K562 (cell line): ENCODE data around the gene ABHD5. TPM values are rescaled to one million over a fixed set of nuclear protein-coding genes. Genes with fewer than 3 reads are reported as not detected.

Source experiments
- BRCA1 ChIP-seq, 2 experiments: fragments of 450-650 bp in 1 of 2; sonication (generic) in 1 of 2; formaldehyde crosslinking in 1 of 2; IDR thresholded peaks; 2 replicates each; pipeline versions ENCODE4 v1.5.0 to v1.6.1; 2017 to 2020; ENCODE audit warnings: mild to moderate bottlenecking in 1 of 2, missing genetic modification reagents in 1 of 2
- CHD1 ChIP-seq: fragments of 200-600 bp; sonication (generic); IDR thresholded peaks from one replicate; pipeline ENCODE4 v1.6.1; 2012; ENCODE audit warnings: mild to moderate bottlenecking, moderate library complexity, low read length, inconsistent platforms
- DDX20 ChIP-seq: fragments of 450-650 bp; IDR thresholded peaks from 2 replicates; pipeline ENCODE4 v1.6.1; 2016; ENCODE audit warnings: missing genetic modification characterization, low read depth, mild to moderate bottlenecking, missing compliant biosample characterization, moderate library complexity
- ESRRA ChIP-seq: fragments of 450-650 bp; IDR thresholded peaks from 2 replicates; pipeline ENCODE4 v1.6.1; 2014; ENCODE audit warnings: low read depth, mild to moderate bottlenecking, moderate library complexity, borderline replicate concordance
- ETV6 ChIP-seq, 3 experiments: fragments of 150-350 bp in 1 of 3; sonication (generic) in 1 of 3; formaldehyde crosslinking in 1 of 3; IDR thresholded peaks; 2 replicates each; pipeline versions ENCODE4 v1.6.1 to v1.8.0; 2014 to 2022; ENCODE audit warnings: borderline replicate concordance in 2 of 3, low read depth in 2 of 3, antibody characterized with exemption in 1 of 3, low read length in 1 of 3, mild to moderate bottlenecking in 1 of 3, missing genetic modification reagents in 1 of 3
- HES1 ChIP-seq: fragments of 450-650 bp; IDR thresholded peaks from 2 replicates; pipeline ENCODE4 v1.6.1; 2016; ENCODE audit warnings: low read depth, mild to moderate bottlenecking, moderate library complexity
- NFIC ChIP-seq: fragments of 450-650 bp; IDR thresholded peaks from 2 replicates; pipeline ENCODE4 v1.6.1; 2017; ENCODE audit warnings: mild to moderate bottlenecking, inconsistent platforms
- POLR2B ChIP-seq: fragments of 450-650 bp; IDR thresholded peaks from 2 replicates; pipeline ENCODE4 v1.6.1; 2018; ENCODE audit warnings: low read depth; ENCODE audit not compliant: partially characterized antibody
- POLR2G ChIP-seq: fragments of 200-400 bp; formaldehyde crosslinking; IDR thresholded peaks from 2 replicates; pipeline ENCODE4 v1.6.1; 2017; ENCODE audit warnings: low read depth, mild to moderate bottlenecking, antibody characterized with exemption, low read length, moderate library complexity
- SMAD1 ChIP-seq: fragments of 150-350 bp; IDR thresholded peaks from 2 replicates; pipeline ENCODE4 v1.6.1; 2014; ENCODE audit warnings: low read length, low read depth; ENCODE audit not compliant: partially characterized antibody
- TFAP4 ChIP-seq: sonication (generic); formaldehyde crosslinking; IDR thresholded peaks from 2 replicates; pipeline ENCODE4 v1.8.0; 2022; ENCODE audit warnings: missing genetic modification reagents, mild to moderate bottlenecking, moderate library complexity, borderline replicate concordance
- ZBTB26 ChIP-seq: fragments of 450-650 bp; formaldehyde crosslinking; IDR thresholded peaks from 2 replicates; pipeline ENCODE4 v1.4.0; 2022; ENCODE audit warnings: missing genetic modification characterization
- ZNF511 ChIP-seq: sonication (generic); formaldehyde crosslinking; IDR thresholded peaks from 2 replicates; pipeline ENCODE4 v1.8.0; 2022; ENCODE audit warnings: mild to moderate bottlenecking, missing genetic modification reagents
- ZNF699 ChIP-seq: fragments of 250-450 bp; sonication (Bioruptor Pico); IDR thresholded peaks from 2 replicates; pipeline ENCODE4 v1.8.0; 2021; ENCODE audit warnings: mild to moderate bottlenecking, moderate library complexity; ENCODE audit not compliant: insufficient replicate concordance
- polyA plus RNA-seq, 8 experiments: library from polyadenylated mRNA; depleted of rRNA in 4 of 8; stranded (reverse) in 5 of 8; unstranded in 3 of 8; fragments of >200 nt; fragmentation: Nextera tagmentation in 2 of 8; fragmentation: Illumina TruSeq in 1 of 8; extraction: Ambion mirVana in 2 of 8; extraction: Trizol in 1 of 8; gene quantifications; 2 replicates each; pipeline versions ENCODE4 v1.2.1 to v1.2.3, GENCODE V29; 2011 to 2014; ENCODE audit warnings: inconsistent platforms in 1 of 8, missing spikeins in 1 of 8
- total RNA-seq, 7 experiments: library from RNA; depleted of rRNA in 6 of 7; stranded (reverse); fragments of >200 nt in 6 of 7; fragmentation: Illumina TruSeq in 2 of 7; extraction: Trizol in 2 of 7; gene quantifications; 2 replicates each; pipeline versions ENCODE4 v1.2.1 to v1.2.3, GENCODE V29; 2011 to 2021; ENCODE audit warnings: low replicate concordance in 1 of 7
- TF ChIP-seq, protein P1 (sequence below), 2 experiments: fragments of 450-650 bp in 1 of 2; sonication (generic) in 1 of 2; formaldehyde crosslinking; conservative IDR thresholded peaks; 2 replicates each; pipeline versions ENCODE4 v1.4.0 to v1.8.1; 2020 to 2022; ENCODE audit warnings: mild to moderate bottlenecking in 1 of 2, missing genetic modification reagents in 1 of 2
- TF ChIP-seq, protein P2 (sequence below): fragments of 250-450 bp; sonication (Bioruptor Pico); IDR thresholded peaks from 2 replicates; pipeline ENCODE4 v1.5.0; 2021; ENCODE audit warnings: mild to moderate bottlenecking, borderline replicate concordance

Gene ABHD5
- total and polyA plus RNA-seq, 9 of the 15 experiments (the other 6 are each of a cell fraction or from before 2014, with no cell fraction given): 27.8 to 61.7 (median 39.9) TPM

- peak; percentile 88 for TF ChIP-seq SMAD1
- TF ChIP-seq HES1: no peak
- TF ChIP-seq, protein P1, sequence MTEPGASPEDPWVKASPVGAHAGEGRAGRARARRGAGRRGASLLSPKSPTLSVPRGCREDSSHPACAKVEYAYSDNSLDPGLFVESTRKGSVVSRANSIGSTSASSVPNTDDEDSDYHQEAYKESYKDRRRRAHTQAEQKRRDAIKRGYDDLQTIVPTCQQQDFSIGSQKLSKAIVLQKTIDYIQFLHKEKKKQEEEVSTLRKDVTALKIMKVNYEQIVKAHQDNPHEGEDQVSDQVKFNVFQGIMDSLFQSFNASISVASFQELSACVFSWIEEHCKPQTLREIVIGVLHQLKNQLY (CRISPR knock-in tag; conservative IDR thresholded peaks at IDR 0.05): peak; percentile 26 to 83; a peak in 2 of 4 replicates
- TF ChIP-seq ZNF699: no peak
- TF ChIP-seq POLR2G: peak; percentile 100
- TF ChIP-seq BRCA1 (IDR thresholded peaks at IDR 0.05): no peak
- TF ChIP-seq BRCA1 (CRISPR knock-in tag; IDR thresholded peaks at IDR 0.05): no peak
- peak; percentile 89 for TF ChIP-seq NFIC
- peak; percentile 91 for TF ChIP-seq TFAP4 (CRISPR knock-in tag)
- peak; percentile 78; the same call in 1 of the 2 replicates for TF ChIP-seq ZNF511 (CRISPR knock-in tag)
- TF ChIP-seq ZBTB26 (CRISPR knock-in tag): 0 out of 2 replicates have a peak, but pooled peaks have one; percentile 56
- peak; percentile 95 for TF ChIP-seq POLR2B
- TF ChIP-seq ETV6 (IDR thresholded peaks at IDR 0.05; ENCODE audit: borderline replicate concordance in 1 of 2, low read depth in 2 of 2, low read length in 1 of 2): no peak; a peak in 1 of 4 replicates
- TF ChIP-seq ETV6 (CRISPR knock-in tag; IDR thresholded peaks at IDR 0.05; ENCODE audit: borderline replicate concordance): 0 out of 2 replicates have a peak, but pooled peaks have one; percentile 34
- no peak for TF ChIP-seq CHD1
- no peak for TF ChIP-seq ESRRA
- no peak for TF ChIP-seq DDX20 (tag)
- TF ChIP-seq, protein P2, sequence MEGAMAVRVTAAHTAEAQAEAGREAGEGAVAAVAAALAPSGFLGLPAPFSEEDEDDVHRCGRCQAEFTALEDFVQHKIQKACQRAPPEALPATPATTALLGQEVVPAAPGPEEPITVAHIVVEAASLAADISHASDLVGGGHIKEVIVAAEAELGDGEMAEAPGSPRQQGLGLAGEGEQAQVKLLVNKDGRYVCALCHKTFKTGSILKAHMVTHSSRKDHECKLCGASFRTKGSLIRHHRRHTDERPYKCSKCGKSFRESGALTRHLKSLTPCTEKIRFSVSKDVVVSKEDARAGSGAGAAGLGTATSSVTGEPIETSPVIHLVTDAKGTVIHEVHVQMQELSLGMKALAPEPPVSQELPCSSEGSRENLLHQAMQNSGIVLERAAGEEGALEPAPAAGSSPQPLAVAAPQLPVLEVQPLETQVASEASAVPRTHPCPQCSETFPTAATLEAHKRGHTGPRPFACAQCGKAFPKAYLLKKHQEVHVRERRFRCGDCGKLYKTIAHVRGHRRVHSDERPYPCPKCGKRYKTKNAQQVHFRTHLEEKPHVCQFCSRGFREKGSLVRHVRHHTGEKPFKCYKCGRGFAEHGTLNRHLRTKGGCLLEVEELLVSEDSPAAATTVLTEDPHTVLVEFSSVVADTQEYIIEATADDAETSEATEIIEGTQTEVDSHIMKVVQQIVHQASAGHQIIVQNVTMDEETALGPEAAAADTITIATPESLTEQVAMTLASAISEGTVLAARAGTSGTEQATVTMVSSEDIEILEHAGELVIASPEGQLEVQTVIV: no peak; the same call in 1 of the 2 replicates
Observed at GRCh38 chr3:43690400-43691119, at the start of gene ABHD5 (continued).
